GM19238 (cell line): Measurements from ENCODE around the gene RNF8.
A peak's percentile ranks its signal among the peaks of the same experiment; 100 is the strongest.
"Not testable (repeated sequence)": the region's sequence is repeated elsewhere in the genome, so short reads cannot be mapped to it uniquely, and the experiment has no call there.

Source experiments
- DNase-seq: peaks from one replicate; pipeline ENCODE4 v3.0.0; 2011; ENCODE audit warnings: low spot score; ENCODE audit not compliant: insufficient read length

The RNF8 gene, protein sequence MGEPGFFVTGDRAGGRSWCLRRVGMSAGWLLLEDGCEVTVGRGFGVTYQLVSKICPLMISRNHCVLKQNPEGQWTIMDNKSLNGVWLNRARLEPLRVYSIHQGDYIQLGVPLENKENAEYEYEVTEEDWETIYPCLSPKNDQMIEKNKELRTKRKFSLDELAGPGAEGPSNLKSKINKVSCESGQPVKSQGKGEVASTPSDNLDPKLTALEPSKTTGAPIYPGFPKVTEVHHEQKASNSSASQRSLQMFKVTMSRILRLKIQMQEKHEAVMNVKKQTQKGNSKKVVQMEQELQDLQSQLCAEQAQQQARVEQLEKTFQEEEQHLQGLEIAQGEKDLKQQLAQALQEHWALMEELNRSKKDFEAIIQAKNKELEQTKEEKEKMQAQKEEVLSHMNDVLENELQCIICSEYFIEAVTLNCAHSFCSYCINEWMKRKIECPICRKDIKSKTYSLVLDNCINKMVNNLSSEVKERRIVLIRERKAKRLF

DNA sequence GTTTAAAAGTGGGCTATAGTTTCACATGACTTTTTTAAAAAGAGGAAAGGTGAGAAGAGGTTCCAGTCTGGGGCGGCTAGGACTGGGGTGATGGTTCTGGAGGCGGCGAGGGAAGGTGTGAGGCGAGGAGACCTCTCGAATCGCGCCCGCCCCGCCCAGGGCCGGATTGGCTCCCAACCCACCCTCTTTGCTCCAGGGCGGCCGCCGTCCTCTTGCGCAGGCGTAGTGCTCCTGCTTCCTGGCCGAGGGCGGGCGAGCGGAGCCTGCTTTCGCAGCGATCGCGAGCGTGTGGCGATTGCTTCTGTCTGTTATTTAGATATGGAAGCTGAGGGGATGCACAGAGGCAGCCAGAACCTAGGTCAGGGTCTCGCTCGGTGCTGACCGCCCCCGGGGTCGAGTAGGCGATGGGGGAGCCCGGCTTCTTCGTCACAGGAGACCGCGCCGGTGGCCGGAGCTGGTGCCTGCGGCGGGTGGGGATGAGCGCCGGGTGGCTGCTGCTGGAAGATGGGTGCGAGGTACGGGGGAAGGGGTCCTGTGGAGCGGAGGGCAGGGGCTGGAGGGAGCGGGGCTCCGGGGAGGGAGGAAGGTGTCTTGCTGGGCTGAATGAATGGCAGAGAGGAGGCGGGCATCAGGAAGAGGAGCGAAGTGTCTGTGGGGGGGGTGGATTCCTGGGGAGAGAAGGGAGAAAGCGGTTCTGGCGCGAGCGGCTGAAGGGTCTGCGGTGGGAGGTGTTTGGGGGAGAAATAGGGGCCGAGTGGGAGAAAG lies at the start of gene RNF8:
TSS of gene RNF8 (plus strand) at position 223 of the 765 bp plus-strand sequence. CDS start at position 405, 182 bp downstream.
- peak; percentile 97 for DNase-seq

GRCh38 chr6:37304766-37305165 lies 49.0 kb upstream of the RNF8 start:
- DNase-seq = no peak

GRCh38 chr6:37305841-37306425 lies 47.9 kb upstream of the RNF8 start:
- DNase-seq = no peak

- DNase-seq = no peak
These were observed 47.1 kb upstream of the RNF8 start for GRCh38 chr6:37306624-37307222.

GRCh38 chr6:37307484-37307883 lies 46.3 kb upstream of the RNF8 start:
- DNase-seq = not testable (repeated sequence)

- no peak for DNase-seq
These were observed 45.5 kb upstream of the RNF8 start for GRCh38 chr6:37308069-37308815.

DNA sequence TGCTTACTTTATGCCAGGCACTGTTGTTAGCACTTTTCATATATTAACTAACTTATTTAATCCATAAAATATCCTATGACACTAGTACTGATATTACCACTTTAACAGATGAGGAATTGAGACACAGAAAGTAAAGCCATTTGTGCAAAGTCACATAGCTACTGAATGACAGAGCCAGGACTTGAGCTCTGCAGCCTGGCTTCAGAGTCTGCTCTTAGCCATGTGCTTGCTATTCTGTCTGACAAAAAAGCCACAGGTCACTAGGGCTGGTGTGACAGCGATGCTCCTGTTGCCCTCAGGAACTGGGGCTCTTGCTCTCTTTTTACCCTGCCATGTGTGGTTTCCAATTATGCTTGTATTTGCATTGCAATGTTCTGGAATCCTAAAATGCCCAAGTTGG lies 44.7 kb upstream of the RNF8 start:
- no peak for DNase-seq

DNA sequence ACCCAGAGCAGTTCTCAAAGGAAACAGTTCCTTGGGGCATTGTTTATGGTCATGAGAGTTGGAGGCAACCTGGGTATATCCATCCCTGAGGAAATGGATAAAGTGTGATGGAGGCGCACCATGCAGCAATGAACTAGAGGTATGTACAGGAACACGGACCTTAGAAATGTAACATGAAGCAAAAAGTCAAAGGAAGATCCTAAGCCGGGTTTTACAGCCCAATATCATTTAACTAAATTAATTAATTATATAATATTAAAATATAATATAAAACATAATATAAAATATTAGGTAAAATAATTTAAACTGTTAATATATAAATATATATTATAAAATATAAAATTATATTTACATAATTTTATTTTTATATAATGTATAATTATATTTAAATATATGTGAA lies 44.1 kb upstream of the RNF8 start:
- no peak for DNase-seq

DNA sequence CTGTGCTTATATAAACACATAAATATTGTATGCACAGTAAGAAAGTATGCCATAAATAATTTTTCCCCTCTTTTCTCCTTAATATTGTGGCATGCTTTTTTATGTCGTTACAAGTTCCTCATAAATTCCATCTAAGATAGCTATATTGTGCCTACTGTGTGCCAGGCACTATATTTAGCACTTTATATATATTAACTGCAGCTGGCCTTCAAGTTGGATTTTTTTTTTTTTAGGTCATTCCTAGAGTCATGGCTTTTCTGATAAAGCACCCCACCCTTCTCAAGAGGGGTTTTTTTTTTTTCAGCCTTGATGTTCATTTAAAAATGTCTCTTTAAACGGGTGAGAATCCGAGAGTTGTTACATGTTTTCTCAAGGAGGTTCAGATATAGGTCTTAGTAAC lies 42.8 kb upstream of the RNF8 start:
- DNase-seq = no peak

DNA sequence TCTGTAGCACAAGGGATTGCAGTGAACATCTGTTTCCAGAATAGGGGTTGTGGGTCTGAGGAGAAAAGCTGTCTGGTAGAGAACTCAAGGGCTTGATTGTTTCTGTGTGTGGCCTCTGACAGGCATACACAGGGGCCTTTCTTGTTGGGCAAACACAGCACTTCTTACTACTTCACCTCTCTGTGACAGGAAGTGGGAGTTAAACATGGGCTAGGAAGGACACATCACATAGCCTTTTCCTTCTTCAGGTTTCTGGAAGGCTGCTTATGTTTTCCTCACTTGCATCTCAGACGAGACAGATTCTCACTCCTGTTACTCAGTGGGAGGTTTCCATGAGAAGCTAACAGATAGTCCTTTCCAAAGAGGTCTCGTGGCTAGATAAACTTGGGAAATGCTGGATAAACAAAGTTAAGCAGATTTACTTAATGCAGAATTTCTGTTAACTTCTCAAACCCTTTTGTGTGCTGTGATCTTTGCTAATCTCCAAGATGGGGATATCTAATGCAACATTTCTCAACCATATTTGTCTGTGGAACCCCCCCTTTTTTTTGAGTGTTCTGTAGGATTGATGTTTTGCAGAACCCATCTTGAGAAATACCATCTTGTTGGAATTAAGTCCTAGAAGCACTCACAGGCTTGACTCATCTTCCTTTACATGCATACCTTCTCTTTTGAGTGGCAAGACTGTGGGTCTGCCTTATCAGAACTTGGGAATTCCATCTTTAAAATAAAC lies 41.9 kb upstream of the RNF8 start:
- no peak for DNase-seq

- DNase-seq = no peak
These were observed 39.9 kb upstream of the RNF8 start for GRCh38 chr6:37313723-37314486.

DNA sequence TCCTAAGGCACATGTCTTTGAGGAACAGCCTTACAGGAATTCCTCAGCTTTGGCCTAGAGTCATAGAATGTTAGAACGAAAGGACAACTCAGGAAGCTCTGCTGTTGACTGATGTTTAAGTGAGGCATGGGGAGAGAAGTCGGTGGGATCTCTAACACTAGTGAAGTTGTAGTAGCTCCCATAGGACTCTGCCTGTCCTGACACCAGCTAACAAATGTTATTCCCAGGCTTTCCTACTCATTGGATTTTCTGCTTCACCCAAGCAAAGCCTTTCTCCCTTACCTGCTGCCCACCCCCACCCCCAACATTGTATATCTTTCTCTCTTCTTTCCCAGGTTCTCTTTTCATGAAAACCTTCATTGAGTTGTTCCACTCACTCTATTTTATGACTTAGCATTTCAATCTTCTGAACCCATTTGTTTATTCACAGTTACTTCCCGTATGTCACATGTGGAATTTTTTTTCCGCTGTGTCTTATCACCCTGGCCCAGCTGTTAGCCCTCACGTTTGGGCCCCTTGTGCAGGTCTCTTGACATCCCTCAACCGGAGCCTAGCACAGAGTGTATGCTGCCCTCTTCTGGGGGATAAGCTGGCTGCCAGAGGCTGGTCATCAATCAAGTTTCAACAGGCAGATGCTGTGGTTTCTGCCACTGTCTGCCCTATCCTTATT lies 39.2 kb upstream of the RNF8 start:
- DNase-seq = no peak

- no peak for DNase-seq
These were observed 38.6 kb upstream of the RNF8 start for GRCh38 chr6:37315157-37315515.

GRCh38 chr6:37316071-37316470 lies 37.7 kb upstream of the RNF8 start:
- no peak for DNase-seq

- no peak for DNase-seq
These were observed 36.3 kb upstream of the RNF8 start for GRCh38 chr6:37317312-37318038.

DNA sequence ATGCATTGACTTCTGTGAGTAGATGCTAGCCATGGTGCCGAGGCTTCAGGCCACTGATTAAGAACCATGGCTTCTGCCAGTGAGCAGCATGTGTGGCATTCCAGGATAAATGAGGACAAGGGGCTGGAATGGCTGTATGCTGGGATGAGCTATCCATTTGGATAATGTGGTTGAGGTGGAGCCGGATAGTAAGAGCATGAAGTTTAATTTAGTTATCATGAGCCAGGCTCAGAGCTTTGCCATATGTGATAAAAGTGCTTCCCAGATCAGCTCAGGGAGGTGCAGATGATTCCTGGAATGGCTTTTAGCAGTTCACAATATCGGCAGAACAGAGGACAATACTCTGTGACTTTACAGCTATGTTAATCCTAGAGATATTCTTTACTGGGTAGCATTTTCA lies 34.6 kb upstream of the RNF8 start:
- DNase-seq = no peak

GRCh38 chr6:37319856-37320480 lies 33.8 kb upstream of the RNF8 start:
- DNase-seq = no peak

- no peak for DNase-seq
These were observed 33.1 kb upstream of the RNF8 start for GRCh38 chr6:37320646-37321045.
